OCI-LY7 (cell line): ENCODE data around the gene LTB.

Experiments used
- CTCF ChIP-seq: fragments of 200-600 bp; sonication (generic); conservative IDR thresholded peaks from 2 replicates; pipeline ENCODE4 v1.5.1; 2014; ENCODE audit warnings: mild to moderate bottlenecking, antibody characterized with exemption, low read length, moderate library complexity, mixed read lengths
- EZH2phosphoT487 ChIP-seq: fragments of 200-600 bp; sonication (generic); IDR thresholded peaks from 2 replicates; pipeline ENCODE4 v1.6.1; 2018; ENCODE audit warnings: low read depth, borderline replicate concordance, mild to moderate bottlenecking, mixed run types, antibody characterized with exemption, low read length, moderate library complexity, mixed read lengths

- TF ChIP-seq CTCF (no peak), EZH2phosphoT487 (no peak)
Measured at GRCh38 chr6:31614684-31615578, 32.7 kb upstream of the LTB start, which contains the start of gene AIF1.
